NOMO-1 treated with dmso at 0.1 percent for 144 hours (cell line): ENCODE measurements around the gene LYRM4.
A peak's percentile ranks its signal among the peaks of the same experiment; 100 is the strongest.

Source experiments
- DNase-seq: peaks from one replicate; lab custom pipeline; 2025; ENCODE audit not compliant: unreplicated experiment; lab: John Stamatoyannopoulos, UW

The LYRM4 gene

DNA sequence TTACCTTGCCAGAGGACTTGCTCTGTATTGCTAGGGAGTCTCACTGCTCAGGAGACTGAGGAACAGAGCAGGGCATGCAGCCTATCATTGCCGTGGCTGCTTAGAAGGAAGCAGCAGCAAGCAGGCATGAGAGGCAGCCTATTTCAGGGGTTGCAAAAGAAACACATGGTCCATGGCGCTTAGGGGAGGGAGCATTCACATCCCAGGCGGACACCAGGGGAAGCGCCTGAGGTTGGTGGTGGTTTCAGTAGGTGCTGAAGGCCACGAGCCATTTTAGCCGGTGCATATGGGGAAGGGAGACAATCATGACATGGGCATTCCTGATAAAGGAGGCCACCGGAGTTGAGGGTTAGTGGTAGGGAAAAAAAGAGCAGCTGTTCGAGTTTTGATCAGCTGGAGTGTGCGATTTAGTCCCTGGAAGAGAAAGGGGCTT is 21.5 kb upstream of the LYRM4 start:
- DNase-seq = no peak

DNA sequence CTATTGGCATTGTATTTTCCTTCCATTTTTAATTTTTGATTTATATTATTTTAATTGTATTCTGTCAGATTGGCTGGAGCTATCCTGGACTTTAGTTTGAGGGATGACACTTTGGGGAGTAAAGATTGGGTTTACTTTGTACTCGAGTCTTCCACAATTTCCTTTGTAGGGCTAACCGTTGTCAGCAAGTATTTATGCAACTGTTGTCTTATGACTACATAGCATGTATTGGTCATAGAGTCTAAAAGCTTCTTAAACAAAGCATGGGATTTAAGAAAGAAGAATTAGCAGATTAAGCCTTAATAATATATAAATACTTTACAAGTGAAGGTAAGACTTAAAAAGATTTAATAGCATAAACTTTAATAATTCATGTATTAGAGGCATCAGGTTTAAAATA is 20.2 kb upstream of the LYRM4 start:
- DNase-seq = no peak

DNA sequence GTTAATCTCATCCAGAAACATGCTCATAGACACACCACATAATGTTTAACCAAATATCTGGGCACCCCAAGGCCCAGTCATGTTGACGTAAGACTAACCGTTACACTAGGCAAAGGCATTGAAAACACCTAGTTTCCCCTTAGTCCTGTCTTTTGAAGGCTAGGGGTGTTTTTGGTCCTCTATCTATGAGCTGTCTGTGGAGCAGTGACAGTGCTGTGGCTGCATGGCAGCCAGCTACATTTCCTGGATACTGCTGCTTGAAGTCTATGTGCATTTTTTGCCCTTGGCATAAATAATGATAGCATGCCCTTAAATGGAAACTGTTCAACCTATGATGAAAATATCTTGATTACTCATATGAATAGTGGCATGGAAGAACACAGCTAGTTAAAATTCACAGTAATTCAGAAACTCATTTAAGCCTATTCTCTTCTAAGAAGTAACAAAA is 19.2 kb upstream of the LYRM4 start:
- no peak for DNase-seq

DNA sequence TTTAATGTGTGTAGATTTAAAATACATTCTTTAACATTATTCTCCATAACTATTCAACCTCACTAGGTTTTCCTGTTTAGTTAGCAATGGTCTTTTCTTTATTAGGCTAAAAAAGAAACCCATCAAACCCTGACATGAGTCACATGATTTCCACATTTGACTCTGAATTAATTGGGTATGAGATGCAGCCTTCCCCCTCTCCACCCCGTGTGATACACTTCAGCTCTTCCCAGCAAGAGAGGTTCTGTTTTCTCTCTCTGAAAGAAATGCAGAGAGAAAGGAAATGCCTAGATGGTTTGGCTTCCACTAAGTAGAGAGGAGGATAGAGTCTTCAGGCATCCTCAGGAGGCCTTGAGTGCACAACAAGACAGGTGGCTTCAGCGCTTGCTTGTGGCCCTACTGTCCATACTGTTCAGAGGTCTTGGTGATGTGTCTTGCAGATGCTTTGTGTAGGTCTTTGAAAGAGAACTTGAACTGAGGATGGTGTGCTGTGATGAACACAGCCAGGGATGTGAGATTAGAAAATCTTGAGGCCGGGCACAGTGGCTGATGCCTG is 17.9 kb upstream of the LYRM4 start:
- no peak for DNase-seq

DNA sequence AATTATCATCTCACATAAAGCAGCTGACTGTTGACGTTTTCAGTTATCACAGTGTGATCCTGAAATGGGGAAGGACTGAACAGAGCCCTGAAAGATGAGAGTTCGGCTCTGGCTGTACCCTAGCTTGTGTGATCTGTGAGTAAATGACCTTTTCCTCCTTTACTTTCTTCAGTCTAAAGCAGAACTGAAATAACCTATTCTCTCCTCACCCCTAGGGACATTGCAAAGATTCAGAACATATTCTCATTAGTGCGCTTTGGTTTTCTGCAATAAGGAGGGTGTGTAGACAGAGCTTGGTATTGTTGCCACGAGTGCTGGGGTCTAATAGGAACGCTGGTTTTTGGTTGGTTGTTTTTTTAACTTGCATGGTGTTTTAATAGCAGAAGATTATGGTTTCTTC is 17.3 kb upstream of the LYRM4 start:
- no peak for DNase-seq

DNA sequence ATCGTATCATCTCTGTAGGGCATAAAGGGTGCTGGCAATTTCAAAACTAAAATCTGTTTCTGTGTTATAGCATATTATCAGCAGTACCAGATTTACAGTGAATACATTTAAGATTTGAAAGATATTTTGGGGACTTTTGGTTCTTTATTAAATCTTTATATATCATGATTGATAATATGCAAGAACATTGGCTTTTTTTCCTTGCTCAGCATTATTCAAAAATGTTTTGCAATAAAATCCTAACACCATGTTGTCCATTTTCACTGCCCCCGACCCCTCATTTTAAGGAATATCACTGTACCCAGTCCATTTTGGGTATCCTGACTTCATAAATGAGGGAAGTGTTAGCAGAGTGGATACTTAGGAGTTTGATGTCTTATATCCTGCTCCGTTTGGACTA is 16.8 kb upstream of the LYRM4 start:
- DNase-seq = no peak

DNA sequence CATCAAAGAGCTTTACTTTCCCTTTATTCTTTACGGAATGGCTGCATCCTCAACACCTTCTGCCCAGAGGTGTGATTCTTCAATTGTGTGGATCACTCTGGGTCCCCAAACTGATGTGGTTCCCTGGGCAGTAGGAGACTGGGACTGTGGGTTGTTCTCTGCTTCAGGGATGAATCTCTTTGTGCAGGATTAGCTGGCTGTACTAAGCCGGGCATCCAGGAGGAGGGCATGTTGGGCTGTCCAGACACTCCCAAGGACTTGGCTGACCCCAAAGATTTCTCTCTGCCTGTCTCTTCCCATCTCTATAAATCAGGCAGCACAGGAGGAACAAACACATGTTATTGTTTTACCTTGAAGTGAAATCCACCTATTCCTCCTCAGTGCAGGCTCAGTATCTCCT is 15.8 kb upstream of the LYRM4 start:
- DNase-seq = no peak

DNA sequence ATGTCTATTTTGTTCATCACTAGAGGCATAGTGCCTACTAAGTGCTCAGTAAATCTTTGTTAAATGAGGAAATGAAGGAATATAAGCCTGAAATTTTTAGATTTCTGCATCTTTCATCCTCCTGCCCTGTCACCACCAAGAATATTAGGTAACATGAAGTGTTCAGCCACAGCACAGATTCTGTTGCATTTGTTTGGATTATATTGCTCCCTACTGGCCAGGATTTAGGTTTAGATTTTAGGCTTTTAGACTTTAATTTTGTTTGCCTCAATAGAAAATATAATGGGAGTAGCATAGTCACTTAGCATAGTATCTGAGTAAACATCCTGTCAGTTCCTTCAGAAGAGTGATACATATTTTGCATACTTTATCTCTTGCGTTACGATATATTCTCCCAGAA is 14.7 kb upstream of the LYRM4 start:
- DNase-seq = no peak

DNA sequence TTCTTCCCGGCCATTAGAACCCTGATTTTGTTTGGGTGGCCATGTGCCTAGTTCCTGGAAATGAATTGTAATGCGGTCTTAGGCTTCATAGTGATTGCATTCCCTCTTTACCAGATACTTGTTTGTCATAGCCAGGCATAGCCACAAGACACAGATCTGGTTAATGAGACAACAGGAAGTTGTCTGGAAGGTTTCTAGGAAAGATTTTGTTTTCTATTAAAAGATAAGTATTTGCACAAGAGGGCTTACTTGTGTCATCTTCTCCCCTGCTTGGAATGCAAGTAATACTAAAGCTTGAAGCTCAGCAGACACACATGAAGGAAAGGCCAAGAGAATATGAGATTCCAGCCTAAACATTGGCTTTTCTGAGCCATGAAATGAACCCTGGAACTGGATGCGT is 13.5 kb upstream of the LYRM4 start:
- no peak for DNase-seq

DNA sequence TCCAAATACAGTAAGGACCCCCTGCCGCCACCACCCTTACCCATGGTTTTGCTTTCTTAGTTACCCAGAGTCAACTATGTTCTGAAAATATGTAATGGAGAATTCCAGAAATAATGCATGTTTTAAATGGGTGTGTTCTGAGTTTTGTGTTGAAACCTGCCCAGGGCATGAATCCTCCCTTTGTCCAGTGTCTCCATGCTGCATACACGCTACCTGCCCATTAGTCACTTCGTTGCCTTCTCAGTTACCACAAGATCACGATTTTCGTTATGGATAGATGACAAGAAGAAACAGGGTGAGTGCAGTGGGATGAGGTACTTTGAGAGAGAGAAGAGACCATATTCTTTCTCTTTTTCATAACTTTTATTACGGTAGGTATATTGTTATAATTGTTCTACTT is 11.2 kb upstream of the LYRM4 start:
- no peak for DNase-seq

DNA sequence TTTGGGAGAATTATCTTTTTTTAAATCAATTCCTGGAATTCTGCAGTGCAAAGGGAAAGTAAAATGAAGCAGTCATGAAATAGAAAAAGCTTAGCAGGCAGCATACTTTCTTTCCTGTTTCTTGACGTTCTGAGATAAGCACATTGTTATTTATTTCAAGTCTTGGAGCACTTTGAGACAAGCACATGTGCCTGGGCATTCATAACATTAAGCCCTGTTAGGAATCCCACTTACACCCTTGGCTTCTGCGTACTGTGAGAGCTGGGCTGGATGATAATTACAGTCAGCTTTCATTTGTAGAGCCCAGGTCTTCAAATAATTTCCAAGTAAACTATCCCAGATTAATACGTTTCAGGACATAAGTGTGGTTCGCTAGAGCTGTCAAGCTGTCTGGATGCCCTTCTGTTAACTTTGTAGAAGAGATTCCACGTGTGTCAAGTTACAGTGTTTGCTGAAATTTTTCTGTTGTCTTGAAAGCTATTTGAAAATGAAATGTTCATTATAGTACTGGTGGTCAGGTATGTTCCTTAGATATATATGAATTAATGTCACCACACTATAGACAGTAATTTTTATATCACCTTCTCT is 9.4 kb upstream of the LYRM4 start:
- no peak for DNase-seq

DNA sequence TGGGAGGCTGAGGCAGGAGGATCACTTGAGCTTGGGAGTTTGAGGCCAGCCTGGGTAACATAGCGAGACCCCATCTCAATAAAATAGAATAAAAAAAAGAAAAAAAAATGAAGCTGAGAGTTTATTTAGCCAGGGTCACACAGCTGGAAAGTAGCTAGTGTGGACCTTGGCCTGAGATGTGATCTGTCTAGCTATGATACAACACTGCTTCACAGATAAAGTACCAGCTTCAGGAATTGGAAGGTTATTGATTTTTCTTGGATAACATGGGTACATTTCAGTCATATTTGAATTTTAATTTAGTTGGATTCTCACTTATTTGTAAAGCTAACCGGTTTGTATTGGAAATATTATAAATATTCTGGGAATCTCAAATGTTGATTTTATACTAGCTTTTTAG is 5.7 kb upstream of the LYRM4 start:
- no peak for DNase-seq

DNA sequence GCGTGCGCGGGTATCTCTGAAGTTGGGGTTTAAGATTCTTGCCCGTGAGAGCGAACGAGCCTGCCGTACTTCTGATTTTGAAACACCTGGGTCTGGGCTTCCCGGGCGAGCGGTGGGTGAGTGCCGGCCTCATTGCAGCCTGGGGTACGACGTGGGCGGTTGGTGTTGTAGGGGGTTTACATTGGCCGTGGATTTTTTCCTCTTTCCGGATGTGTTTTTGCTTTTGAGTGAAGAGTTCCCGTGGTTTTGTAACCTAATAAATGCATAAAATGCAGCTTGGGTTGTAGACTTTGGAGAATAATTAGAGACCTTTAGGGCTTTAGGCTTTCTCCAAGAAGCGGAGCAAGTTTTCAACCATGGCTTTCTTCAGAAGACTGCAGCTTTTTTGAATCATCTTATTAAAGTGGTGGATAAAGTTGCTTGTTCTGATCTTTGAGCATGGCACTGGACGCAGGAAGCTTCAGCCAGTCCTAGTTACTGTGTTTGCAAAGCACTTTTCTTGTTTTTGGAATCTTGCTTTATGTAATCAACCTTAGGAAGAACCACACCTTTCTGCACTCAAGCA is 877 bp upstream of the LYRM4 start:
- no peak for DNase-seq

DNA sequence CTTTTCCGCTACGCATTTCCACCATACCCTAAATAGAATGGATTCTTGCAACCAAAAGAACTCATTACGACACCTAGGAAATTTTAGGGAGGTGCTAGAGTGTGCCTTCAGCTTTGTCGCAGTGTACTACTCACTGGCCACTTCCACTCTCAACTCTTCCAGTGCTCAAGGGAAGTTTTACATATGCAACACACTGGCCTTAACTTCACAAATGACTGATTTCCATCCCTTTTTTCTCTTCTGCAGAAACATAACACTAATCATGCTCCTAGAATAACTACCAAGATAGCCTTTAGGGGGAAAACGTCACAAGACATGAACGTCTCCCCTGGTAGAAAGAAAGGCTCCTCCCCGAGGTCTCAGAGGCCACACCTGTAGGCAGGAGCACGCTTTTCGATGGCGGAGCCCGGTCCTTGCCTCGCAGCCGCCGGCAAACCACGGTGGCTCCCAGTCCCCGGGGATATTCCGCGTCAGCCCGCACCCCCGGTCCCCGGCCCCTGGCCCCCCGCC is 584 bp downstream of the LYRM4 start:
- peak; percentile 68 for DNase-seq

DNA sequence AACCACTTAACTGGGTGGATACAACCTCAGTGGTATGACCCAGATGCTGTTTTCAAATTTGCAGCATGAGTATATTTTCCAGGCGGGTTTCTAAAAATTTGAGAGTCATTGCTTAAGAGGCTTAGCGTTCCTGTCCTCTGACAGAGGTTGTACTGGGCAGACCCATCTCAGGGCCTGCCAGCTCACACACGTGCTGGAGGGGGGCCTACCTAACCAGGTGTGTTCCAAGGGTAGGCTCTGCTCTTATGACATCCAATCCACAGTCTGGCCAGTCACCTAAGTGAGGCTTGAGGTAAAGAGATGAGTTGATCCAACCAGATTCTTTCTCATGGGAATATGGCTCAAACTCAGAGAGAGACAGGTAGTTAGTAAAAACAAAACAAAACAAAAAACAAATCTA is 1.3 kb downstream of the LYRM4 start:
- DNase-seq = no peak

DNA sequence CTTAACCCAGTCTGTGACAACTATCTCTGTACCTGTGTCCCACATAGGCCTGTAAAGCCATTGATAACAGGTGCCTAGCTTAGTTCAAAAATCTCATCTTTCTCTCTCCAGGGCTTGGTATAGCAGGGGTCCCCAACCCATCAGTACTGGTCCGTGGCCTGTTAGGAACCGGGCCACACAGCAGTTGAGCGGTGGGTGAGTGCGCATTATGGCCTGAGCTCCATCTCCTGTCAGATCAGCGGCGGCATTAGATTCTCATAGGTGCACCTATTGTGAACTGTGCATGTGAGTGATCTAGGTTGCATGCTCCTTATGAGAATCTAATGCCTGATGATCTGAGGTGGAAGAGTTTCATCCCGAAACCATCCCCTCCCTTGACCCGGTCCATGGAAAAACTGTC is 3.4 kb downstream of the LYRM4 start:
- no peak for DNase-seq

DNA sequence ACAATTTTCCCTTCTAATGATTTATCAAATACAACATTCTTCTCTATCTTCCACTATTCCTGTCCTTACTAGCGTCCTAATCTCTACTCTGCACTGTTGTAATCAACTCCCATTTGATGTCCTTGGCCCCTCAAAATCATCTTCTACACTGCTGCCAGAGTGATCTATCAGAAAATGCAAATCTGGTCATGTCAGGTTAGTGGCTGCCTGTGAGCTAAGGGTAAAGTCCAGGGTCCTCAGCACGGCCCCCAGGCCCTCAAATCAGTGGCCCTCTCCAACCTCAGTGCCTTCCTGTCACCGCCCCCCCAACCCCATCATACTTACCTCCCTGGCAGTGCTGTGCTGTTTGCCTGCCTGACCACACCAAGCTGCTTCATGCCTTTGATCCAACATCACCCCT is 3.8 kb downstream of the LYRM4 start:
- DNase-seq = no peak

DNA sequence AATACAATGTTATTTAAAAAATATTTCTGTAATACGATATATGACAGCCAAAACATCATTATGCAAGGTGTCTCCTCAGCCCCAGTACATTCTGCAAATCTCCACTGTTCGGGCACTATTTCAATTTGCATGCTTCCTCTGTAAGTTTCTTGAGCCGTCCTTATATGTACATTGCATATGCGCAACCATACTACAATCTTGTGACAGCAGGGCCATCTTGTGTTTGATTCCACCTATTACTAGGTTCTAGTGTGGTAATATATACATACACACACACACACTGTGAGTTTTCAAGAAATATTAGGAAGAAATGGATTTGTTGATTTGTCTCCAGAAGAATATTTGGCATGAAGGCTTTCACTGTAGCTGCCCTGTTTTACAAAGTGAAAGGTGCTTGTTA is 9.8 kb downstream of the LYRM4 start:
- no peak for DNase-seq

DNA sequence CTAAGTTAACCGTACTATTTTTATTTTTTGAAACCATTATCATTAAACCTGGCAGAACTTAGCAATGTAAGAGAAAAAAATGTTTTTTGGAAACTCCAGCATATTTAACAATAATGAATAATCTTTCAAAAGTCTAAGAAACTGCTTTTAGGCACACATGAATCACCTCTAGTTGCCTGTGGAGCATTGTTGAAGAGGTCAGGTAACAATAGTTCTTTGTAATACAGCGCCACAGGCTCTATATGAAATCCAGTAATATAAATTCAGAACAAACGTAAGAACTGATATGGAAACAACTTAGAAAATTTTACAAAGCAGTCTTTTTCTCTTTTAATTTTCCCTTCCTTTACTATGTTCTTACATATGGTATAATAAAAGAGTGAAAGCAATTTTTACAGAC is 10.3 kb downstream of the LYRM4 start:
- DNase-seq = no peak

DNA sequence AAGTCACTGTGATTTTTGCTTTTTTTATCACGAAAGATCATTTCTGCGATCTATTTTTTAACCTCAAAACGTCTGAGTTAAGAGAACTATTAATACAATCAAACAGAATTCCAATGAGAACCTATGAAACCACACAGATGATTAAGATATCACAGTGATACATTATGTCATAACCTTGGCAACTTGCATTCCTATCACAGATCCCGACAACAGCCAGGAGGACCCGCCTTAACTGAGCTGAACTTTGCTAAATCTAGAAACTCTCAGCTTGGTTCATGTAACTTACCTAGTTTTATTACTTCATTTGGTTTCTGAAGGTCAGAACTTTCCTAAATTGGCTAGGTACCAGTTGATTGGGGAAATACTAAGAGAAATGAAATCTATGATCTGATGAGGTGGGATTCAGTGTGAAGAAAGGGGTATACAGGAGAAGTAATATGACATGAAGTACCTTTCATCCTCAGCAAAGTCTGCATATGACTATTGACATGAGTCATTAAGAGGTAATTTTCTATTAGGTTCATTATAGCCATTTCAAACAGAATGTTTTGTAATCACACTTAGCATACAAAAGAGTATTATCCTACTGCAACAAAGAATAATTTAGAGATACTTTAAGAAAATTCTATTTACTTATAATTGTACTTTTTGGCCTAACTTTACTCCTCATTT is 11.2 kb downstream of the LYRM4 start:
- no peak for DNase-seq

DNA sequence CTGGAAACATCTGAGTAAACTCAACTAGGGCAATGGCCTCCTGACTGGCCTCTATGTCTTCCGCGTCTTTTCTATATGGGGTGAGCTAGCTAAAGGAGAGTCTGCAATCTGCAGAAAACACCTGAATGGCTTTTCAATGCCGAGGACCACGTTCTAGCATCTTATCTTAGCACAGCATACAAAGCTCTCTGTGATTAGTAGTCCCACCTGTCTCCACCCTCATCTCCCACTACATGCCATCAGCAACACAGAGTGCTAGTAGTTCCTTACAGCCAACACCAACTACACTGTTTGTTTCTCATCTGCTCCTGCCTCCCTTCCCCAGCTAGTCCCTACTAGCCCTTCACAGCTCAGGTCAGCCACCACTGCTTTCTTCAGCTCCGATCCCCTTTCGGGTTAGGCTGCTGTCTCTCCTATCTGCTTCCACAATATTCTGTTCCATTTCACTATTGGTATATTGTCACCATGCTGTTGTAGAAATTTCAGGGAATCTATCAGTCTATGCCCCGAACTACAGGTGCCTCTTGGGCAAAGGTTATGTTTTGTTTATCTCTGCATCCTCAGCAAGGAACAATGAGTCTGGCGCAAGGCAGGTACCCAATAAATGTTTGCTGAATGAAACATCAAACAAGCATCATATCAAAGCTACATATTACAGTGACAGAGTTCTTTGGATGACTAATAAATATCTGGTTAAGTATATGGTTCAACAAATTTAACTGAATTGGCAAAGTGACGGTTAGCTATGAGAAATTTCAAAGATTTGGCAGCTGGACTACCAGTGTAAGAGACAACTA is 12.2 kb downstream of the LYRM4 start:
- DNase-seq = no peak

DNA sequence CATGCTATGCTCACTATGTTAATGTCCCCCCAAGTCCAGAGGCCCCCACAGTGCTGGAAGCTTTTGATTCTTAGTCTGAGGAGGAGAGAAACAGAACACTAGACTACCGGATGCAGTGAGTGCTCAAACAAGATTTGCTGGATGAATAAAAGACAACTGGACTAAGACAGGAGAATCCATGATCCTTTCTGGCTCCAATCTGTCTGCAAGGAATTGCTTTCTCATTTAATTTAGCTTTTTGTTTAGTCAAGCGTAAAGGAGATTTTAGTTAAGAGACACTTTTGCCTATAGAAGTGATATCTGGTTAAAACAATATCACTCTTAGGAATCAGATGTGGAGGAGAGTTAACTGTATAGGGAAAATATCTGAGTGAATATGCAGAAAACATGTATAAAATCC is 13.5 kb downstream of the LYRM4 start:
- no peak for DNase-seq
